Lung microvascular endothelial cell (primary cell): Measurements from ENCODE around the gene RASSF5. TPM values are rescaled to one million over a fixed set of nuclear protein-coding genes. Genes with fewer than 3 reads are reported as not detected.

Experiments used
- DNase-seq, 2 donors: peaks; one replicate each; pipeline versions ENCODE4 v3.0.0 to v3.0.0-alpha.2; 2010; ENCODE audit warnings: low read depth in 2 of 2
- total RNA-seq: library from RNA; depleted of rRNA; stranded (reverse); fragments of >200 nt; gene quantifications from 2 replicates; pipeline ENCODE4 v1.2.1, GENCODE V29; 2014

The RASSF5 gene
- total RNA-seq, 1 donor from 2014 or later: under 0.01 TPM

GRCh38 chr1:206628916-206629315 is 121.6 kb downstream of the RASSF5 start:
- no peak for DNase-seq

- peak; percentile 79 to 91 for DNase-seq
Observed at GRCh38 chr1:206631085-206631509, 123.8 kb downstream of the RASSF5 start.

GRCh38 chr1:206633708-206634121 is 126.4 kb downstream of the RASSF5 start:
- peak in 1 of 2 donors; percentile 82 for DNase-seq

GRCh38 chr1:206634365-206635079 is 127.2 kb downstream of the RASSF5 start:
- peak; percentile 87 to 90 for DNase-seq

GRCh38 chr1:206635080-206635977 is 128.0 kb downstream of the RASSF5 start, which contains the start of gene DYRK3:
Gene DYRK3, plus strand, starts transcription at chr1:206635536. Its CDS starts 168 bp downstream, at chr1:206635704.
- peak; percentile 94 to 95 for DNase-seq

GRCh38 chr1:206635978-206636345 is 128.6 kb downstream of the RASSF5 start:
- peak in 1 of 2 donors; percentile 13 for DNase-seq

- DNase-seq: no peak
Observed at GRCh38 chr1:206636671-206637070, 129.3 kb downstream of the RASSF5 start.

GRCh38 chr1:206637605-206638004 is 130.3 kb downstream of the RASSF5 start:
- no peak for DNase-seq

Other genes starting within 250 kb of the RASSF5 start
- 11.1 and 18.3 TPM in 2 replicates for gene IKBKE, start 37.1 kb upstream of the RASSF5 start, total RNA-seq
- gene EIF2D, start 104.9 kb downstream of the RASSF5 start, total RNA-seq: 34.2 and 45.4 TPM in 2 replicates
- gene DYRK3, start 128.0 kb downstream of the RASSF5 start, total RNA-seq: 8.3 and 10.9 TPM in 2 replicates
- 24.6 and 30.2 TPM in 2 replicates for gene MAPKAPK2, start 177.4 kb downstream of the RASSF5 start, total RNA-seq